Stimulated activated CD4-positive, alpha-beta T cell treated with anti-CD3 and anti-CD28 coated beads, Interleukin-1b, Interleukin-23, amount 100 ng/mL, for 24 hours (primary cell): ENCODE measurements around the gene NGB.

ENCODE experiments used
- DNase-seq, 4 experiments: peaks; one replicate each; pipeline ENCODE4 v3.0.0-alpha.2; 2020; ENCODE audit warnings: low read depth in 4 of 4, low spot score in 1 of 4

NGB gene

DNA sequence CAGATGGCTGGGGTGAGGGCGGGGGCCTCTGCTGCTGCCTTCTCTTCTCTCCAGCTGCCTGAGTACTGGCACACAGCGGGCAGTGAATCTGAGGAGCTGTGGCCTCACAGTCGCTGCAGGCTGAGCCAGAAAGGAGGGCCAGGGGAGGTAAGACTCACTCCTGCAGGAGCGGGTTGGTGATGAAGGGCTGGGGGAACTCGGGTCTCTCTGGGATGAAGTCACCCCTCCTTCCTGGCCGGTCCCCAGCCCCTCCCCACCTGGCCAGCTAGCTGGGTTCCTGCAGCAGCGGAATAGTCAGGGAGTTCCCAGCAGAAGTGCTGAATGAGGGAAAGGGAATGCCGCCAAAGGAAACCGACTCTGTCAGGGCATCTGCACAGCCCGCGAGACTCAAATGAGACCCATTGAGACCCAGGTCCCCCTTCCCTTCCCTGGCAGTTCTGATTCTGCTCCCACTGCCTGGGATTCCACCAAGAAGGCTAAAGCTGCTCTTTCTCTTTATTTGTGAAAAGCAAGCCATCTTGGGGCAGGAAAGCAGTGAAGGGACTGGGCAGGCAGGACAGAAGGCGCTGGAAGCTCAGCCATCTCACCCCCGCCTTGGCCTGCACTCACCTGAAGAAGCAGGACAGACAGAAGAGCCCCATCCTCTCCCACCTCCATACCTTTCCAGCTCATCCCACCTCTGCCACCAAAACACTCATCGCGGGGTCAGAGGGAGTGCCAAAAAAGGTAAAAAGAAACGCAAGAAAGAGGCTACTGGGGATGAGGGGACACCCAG lies 5.3 kb downstream of the NGB start:
- DNase-seq, result no peak

DNA sequence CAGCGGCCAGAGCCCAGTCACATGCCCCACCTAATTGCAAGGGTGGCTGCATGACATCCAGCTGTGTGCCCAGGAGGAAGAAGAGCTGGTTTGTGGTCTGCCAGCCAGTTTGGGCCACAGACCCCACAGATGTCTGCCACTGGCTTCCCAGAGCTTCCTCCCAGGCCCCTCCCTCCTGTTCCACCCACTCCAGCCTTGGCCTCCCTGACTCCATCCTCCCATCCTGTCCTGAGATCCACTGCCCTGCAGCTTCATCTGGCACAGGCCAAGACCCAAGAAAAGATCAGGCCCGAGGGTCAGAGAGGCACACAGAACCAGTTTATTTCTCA lies 5.9 kb downstream of the NGB start:
- DNase-seq, result no peak

DNA sequence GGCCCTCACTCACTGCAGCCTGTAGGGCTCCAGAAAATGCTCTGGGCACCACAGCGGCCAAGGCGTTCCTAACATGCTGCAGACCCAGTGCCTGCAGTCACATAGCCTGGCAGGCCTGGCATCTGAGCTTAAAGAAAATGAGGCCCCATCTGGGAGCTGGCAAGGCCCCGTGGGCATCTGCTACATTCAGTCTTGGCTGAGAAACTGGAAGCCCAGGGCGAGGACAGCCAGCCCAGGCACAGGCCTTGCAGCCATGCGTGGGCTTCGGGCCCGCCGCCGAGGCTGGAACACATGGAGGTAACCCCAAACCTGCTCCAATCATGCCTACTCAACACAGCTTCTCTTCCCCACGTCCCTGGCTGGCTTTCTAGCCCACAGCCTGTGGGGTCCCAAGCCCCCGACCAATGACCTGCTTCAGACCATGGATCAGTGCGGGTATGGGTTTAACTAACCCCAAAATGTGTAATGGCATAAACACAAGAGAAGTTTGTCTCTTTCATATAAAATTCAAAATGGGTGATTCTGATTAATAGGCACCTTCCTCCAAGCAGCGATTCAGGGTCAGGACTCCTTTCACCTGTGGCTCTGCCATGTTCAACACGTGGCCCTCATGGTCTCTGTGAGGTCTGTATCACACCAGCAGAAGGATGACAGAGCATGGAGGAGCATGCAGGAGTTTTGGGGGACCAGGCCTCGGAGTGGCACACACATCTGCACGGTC lies 6.4 kb downstream of the NGB start:
- DNase-seq, result no peak

DNA sequence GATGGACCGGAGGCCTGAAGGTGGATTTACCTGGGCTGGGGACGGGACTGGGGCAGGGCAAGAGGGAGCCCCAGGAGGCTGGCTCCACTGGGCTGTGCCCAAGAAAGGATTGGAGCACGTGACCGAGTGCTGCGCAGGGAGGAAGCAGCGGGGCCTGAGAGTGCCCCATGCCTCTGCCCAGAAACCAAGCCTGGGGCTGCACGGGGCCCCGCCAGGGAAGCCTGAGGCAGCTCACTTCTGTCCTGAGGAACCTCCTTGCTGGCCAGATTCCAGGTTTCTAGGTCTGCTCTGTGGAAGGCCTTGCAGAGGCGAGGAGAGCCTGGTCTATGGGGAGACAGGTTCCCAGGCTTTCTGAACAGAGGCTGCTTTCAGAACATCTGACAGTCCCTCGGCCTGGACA lies 10.4 kb downstream of the NGB start:
- no peak for DNase-seq

DNA sequence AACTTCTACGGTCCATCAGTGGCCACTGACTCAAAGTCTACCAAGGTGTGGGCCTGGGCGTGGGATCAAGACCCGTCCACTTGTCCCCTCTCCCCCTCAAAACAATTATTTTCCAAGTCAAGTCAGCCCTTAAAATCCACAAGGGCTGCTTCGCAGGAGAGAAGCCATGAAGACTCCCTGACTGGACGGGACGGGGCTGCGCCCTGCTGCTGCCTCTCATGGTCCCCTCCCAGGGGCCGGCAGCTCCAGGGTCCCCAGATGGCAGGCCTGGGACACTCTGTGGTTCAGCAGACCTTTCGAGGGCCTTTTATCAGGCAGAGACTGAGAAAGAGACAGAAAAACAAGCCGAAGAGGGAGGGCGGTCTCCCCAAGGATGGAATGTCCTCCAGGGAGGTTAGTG lies 10.8 kb downstream of the NGB start:
- no peak for DNase-seq

DNA sequence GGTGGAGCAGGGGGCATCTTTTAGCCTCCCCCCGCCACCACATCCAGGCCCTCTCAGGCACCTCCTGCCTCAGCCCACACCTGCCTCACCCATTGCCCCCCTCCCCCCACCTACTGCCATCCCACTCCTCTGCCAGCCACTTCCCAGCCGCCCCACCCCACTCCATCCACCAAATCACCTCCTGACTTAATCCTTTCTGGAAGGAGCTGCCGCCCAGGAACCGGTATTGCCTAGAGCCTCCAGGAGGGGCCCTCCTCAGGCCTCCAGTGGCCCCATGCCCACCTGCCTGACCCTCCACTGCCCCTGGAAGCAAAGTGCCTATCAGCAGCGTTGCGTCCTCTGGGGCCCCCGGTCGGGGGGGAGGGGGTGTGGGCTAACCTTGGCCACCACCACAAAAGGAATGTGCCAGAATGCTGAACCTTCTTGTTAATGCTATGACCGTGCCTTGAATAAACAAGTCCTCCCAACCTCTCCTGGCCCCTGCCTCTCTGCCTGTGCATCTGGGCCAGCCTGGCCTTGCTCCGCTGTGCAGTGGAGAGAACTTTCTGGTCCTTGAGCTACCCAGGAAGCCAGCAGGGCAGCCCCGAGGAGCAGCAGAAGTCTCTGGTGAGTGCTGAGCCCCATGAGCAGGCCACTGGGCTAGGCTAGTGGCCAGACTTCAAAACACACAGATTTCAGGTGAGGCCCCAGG lies 11.8 kb downstream of the NGB start:
- no peak for DNase-seq

DNA sequence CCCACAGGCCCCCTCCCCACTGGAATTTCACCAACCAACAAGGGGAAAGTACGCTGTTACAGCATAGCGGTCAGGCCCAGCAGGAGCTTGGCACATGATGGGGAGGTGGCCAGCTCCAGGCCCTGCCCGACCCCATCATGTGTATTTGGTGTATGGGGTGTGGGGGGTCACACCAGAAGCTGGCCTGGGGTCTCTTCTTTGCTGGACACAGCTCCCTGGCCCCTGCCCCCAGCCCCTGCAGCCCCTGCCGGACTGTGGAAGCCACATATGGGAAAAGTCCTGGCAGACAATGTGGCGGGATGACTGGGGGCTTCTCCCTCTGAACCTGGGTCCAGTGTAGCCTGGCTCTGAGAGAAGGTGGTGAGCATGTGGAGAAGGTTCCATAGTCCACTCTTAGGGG lies 12.4 kb downstream of the NGB start:
- DNase-seq, result no peak

DNA sequence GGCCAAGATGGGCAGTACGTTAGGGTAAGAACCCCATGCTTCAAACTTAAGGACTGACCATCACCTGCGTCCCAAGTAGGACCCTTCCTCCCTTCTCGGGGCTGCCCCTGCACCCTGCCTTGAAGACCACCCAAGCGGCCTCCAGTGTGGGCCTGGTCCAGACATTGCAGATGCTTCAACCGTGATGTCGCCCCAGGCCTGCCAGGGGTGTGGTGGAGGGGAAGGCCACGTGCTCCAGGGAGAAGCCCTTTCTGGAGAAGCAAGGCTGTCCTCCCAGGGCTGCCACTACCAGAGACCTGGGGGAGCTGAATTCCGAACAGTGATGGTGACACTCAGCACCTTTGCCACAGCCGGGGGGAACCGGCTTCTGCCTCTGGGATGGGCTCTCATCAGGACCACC lies 13.3 kb downstream of the NGB start:
- no peak for DNase-seq

DNA sequence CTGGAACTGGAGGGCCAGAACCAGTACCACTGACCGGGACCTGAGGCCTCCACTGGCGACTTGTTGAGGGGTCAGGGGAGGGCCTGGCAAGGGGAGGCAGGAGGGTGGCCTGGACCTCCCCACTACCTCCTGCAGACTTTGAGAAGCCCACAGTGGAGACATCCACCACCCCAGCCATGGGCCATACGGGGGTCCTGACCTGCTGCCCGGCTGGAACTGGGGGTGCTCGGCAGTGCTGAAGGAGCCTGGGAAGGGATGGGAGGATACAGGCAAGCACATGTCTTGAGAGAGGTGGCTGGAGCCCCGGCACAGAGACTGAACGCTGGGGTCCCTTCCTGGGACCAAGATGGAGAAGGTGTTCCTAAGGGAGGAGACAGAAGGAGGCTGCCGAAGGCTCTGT lies 14.3 kb downstream of the NGB start:
- DNase-seq, result no peak

DNA sequence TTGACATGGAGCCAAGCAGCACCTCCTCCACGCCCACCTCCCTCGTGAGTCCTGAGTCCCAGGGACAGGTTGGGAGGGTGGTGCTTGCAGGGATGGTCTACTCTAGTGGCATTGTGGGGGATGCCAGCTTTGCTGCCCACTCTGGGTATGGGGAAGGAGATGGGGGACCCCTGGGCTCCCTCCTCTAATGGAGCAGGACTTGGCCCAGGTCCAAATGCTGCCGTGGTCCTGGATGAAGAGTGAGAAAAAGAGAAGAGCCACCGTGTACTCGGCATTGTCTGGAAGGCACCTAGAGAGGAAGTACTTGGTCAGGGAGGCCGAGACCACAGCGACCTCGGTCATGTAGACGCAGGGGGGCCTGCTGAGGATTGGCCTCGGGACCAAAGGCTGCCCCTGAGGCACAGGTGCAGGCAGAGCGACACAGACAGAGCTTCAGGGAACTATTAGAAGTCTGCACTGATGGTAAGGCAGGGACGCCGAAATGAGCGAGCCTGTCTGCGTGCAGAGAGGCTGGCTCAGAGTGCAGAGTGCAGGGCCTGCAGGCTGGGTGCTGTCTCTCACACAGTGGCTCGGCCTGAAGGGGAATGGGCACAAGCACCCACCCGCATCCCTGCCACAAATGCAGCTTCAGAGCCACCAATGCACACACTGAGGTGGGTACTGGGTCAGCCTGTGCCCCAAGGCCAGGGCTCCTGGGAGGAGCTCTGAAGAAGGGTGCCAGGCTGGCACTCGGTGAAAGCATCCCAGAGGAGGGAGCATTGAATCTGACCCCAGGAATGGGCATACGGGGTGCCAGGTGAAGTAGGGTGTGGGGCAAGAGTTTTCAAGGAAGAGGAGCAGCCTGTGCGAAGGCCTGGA lies 17.4 kb downstream of the NGB start:
- DNase-seq, result no peak

DNA sequence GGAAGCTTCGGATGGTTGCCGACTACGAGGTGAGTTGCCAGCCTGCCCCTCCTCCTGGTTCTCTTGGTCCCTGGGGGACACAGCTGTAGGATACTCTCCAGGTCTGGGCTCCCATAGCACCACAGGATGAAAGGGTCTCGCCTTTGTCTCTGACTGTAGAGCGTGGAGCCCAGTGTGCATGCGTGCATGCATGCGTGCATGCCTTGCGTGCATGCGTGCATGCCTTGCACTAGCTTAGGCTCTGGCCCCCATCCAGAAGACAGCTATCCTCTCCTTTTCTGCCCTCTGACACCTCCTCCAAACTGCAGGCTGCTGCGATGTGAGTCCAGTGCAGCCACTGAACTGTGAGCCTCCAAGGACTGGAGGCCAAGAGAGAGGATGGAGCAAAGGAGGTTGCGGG lies 19.1 kb downstream of the NGB start:
- no peak for DNase-seq

DNA sequence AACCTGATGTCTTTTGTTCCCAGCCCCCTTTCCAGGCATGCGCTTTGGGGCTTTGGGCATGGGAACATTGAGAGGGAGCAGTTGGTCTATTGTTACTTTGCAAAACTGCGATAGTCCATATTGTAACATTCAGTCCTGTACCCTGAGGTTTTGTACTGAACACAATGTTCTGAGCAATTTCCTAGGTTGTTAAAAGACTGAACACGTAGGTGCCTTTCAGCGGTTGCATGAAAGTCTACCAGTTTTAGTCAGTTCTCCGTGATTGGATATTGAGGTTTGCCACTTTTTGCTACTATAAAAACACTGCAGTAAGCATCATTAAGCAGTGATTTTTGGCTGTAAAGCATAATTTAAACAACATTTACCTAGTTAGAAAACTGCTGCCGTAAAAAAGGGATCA lies 20.1 kb downstream of the NGB start:
- no peak for DNase-seq

DNA sequence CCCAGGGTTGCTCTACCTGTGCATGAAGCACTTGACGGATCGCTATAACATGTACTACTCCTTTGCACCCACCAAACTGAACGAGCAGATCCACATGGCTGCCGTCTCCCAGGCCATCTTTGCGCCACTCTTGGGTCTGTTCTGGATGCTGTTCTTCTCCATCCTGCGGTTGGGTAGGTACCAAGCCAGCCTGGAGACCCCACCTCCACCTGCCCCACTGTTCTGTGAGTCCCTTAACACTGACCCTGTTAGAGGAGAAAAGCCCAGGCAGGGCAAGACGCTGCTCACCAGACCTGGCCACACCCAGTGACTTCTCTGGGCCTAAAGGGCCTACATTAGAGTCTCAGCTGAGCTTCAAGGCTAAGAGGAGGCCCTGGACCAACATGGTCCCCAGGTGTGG lies 21.7 kb downstream of the NGB start:
- DNase-seq, result no peak

DNA sequence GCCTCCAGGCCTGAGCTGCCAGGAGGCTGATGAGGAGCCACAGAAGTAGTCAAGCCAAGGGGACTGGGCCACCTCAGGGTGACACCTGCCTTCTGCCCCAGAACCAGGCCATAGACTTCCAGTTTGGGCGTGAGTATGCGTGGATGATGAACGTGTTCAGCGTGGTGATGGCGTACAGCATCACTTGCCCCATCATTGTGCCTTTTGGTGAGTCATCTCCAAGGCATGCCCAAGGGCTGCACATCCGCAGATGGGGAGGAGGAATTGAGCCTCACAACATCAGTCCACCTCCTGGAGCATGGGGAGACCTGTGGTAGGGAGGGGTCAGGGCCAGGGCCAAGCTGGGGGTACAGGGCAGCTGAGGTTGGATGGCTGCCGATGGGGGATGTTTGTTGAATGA lies 22.3 kb downstream of the NGB start:
- DNase-seq, result no peak

DNA sequence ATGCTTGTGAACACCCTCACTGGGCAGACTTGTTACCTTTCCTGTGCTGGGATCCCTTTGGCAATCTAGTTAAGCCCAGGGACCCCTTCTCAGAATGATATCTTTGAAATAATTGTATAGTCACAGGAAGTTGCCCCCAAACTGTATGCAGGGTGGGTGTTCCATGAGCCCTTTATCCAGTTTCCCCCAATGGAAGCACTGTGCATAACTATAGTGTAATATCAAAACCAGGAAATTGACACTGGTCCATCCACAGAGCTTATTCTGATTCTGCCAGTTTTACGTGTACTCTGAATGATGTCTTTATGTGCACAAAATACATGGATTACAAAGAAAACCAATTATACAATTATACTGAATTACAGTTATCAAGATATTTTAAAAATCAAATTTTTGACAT lies 24.2 kb downstream of the NGB start:
- DNase-seq, result no peak

DNA sequence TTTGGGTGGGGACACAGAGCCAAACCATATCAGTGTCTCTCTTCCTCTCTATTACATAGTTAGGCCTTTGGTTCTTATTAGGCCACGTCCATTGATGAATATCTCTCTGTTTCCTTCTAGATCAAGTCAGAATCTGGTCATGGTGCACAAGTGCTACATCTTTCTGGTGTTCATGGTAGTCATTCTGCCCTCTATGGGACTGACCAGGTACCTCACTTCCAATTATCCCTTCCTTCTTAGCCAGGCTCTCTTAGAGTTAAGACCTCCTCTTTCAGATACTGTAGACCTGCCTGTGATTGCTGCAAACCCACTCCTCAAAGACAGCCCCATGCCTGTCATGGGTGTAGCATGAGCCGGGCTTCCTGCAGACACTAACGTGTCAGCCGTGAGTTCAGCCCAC lies 25.2 kb downstream of the NGB start:
- no peak for DNase-seq

DNA sequence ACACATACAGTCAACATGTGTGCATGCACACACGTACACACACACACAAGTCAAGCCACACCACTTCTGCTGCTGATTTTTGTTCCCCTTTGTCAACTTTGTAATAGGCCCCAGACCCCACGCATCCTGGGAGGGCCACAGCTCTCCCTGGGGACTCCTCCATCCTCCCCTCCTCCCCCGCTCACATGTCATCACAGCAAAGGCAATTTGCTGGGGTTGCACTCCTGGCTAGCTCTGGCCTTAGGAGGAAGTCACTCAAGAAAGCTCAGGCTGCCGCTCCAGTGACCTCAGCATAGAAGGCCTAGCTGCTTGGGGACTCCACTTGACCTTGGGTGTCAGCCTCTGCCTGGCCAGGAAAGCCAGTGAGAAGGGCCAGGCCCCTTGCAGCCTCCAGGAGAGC lies 27.2 kb downstream of the NGB start:
- no peak for DNase-seq

DNA sequence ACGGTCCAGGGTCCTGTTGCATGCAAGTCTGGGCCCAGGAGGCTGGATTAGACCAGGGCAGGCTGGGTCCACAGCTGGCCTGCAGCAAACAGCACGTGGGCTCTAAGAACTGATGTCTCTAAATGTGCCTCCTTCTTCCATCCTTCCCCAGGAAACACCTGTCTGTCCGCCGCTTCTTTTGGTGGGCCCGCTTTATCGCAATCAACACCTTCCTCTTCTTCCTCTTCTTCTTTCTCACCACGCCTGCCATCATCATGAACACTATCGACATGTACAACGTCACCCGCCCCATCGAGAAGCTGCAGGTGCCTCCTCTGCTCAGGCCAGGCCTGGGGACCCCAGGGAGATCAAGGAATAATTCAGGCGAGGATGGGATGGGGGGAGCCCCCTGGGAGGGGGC lies 28.3 kb downstream of the NGB start:
- no peak for DNase-seq

DNA sequence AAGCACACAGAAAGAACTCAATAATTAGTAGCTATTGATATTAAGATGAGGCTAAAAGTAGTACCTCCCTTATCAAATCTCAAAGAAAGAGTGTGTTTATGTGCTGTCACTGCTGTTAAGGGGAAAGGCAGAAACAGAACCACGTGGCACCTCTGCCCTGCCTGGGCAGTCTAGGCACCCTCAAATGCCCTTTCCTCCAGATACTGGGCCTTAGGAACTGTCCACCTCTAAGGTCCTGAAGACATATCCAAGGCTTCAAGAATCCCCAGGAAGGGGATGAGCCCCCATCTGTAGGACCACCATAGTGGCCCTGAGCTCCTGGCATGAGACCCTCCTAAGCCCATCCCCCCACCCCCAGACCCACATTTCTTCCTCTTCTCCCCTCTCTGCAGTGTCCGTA lies 29.1 kb downstream of the NGB start:
- DNase-seq, result no peak

DNA sequence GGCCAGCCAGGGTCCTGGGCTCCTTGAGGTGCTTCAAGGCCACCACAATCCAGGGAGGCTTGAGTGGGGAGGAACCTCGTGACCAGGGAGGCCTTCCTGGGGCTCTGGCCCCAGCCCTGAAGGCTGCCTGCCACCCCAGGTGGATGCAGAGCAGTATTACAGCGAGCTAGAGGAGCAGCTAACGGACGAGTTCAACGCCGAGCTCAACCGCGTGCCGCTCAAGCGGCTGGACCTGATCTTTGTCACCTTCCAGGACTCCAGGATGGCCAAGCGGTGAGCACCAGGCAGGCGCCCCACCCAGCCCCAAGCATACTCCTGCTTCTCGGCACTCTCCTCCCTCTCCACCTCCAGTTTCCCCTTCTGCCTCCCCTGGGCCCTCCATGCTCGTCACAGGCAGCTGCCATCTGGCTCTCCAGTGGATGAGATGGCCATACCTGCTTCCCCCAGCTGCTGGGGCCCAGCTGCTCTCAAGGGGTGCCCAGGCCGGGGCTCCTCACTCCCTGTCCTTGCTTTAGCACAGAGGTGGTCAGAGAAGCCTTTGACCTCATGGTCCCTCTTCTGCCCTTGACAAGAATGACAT lies 30.6 kb downstream of the NGB start:
- no peak for DNase-seq

DNA sequence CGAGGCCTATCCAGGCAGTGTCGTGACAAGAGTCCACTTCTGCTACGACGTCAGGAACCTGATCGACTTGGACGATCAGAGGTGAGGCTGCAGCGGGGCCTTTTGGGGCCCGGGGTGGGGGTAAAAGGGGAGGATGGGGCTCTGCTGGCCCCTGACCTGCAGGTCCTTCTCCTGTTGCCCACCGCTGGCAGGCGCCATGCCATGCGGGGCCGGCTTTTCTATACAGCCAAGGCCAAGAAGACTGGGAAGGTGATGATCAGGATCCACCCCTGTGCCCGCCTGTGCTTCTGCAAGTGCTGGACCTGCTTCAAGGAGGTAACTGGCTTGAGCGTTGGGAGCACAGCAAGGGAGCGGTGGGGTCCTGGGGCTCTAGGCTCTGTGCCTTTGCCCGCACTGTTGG lies 31.6 kb downstream of the NGB start:
- DNase-seq, result no peak
